T-cell (primary cell): Measurements from ENCODE around the gene AGPAT4. TPM values are rescaled to one million over a fixed set of nuclear protein-coding genes. Genes with fewer than 3 reads are reported as not detected.

Experiments
- ATAC-seq, 4 experiments: fragments of 200-7000 bp in 3 of 4; fragments of 150-1000 bp in 1 of 4; cut with Tn5 transposase; replicated peaks in 1 of 4; 1 replicate in 3 of 4; 2 replicates in 1 of 4; pipeline ENCODE4 v1.10.0; 2021; ENCODE audit warnings: moderate library complexity in 3 of 4, mild to moderate bottlenecking in 2 of 4, moderate number of reproducible peaks in 1 of 4
- CTCF ChIA-PET, 2 donors: fragments of 300-600 bp; sonication (Branson Sonifier 250); formaldehyde crosslinking; loops; one replicate each; lab custom pipeline; 2022; ENCODE audit warnings: antibody characterized with exemption in 2 of 2; lab: Charles Lee
- POLR2A ChIA-PET, 2 donors: fragments of 300-600 bp; sonication (Branson Sonifier 250); formaldehyde crosslinking; loops; one replicate each; lab custom pipeline; 2022; ENCODE audit warnings: antibody characterized with exemption in 2 of 2; lab: Charles Lee
- DNase-seq, 35 experiments: peaks; one replicate each; pipeline versions ENCODE4 v3.0.0 to v3.0.0-alpha.2; 2013 to 2023
- H3K27ac ChIP-seq: one replicate; pipeline ENCODE4 v1.5.1; 2013; ENCODE audit warnings: low read length
- H3K27me3 ChIP-seq, 2 experiments: replicated peaks in 1 of 2; 1 replicate in 1 of 2; 2 replicates in 1 of 2; pipeline versions ENCODE4 v1.6.1 to v1.7.0; 2013; ENCODE audit warnings: low read length in 1 of 2, mixed read lengths in 1 of 2; ENCODE audit not compliant: control insufficient read depth in 2 of 2, insufficient read depth in 2 of 2; ENCODE audit errors: extremely low read depth in 1 of 2
- H3K36me3 ChIP-seq, 2 donors: 1 replicate in 1 of 2; 2 replicates in 1 of 2; pipeline versions ENCODE4 v1.6.1 to v1.7.0; 2013; ENCODE audit warnings: low read length in 1 of 2; ENCODE audit not compliant: control insufficient read depth in 2 of 2, insufficient read depth in 1 of 2; ENCODE audit errors: extremely low read depth in 1 of 2
- H3K4me1 ChIP-seq, 2 experiments: 1 replicate in 1 of 2; 2 replicates in 1 of 2; pipeline versions ENCODE4 v1.6.1 to v1.7.0; 2013; ENCODE audit warnings: low read length in 2 of 2, mixed read lengths in 1 of 2; ENCODE audit not compliant: insufficient read depth in 2 of 2, control insufficient read depth in 1 of 2; ENCODE audit errors: extremely low read depth in 1 of 2
- H3K4me3 ChIP-seq, 2 donors: 1 replicate in 1 of 2; 2 replicates in 1 of 2; pipeline versions ENCODE4 v1.5.1 to v1.7.0; 2013; ENCODE audit warnings: mild to moderate bottlenecking in 2 of 2, low read length in 1 of 2, moderate library complexity in 1 of 2; ENCODE audit not compliant: control insufficient read depth in 1 of 2; ENCODE audit errors: extremely low read depth in 1 of 2
- H3K9me3 ChIP-seq: 2 replicates; pipeline ENCODE4 v1.7.0; 2013
- H3K27ac Mint-ChIP-seq, 2 donors: one replicate each; pipeline ENCODE4 v1.8.0; 2020 to 2021; ENCODE audit warnings: mild to moderate bottlenecking in 2 of 2, mixed read lengths in 2 of 2
- H3K27me3 Mint-ChIP-seq, 2 donors: one replicate each; pipeline ENCODE4 v1.8.0; 2021 to 2022; ENCODE audit warnings: mixed read lengths in 2 of 2
- H3K36me3 Mint-ChIP-seq: one replicate; pipeline ENCODE4 v1.8.0; 2021; ENCODE audit warnings: mixed read lengths
- H3K4me1 Mint-ChIP-seq, 3 donors: one replicate each; pipeline ENCODE4 v1.8.0; 2020 to 2022; ENCODE audit warnings: mixed read lengths in 3 of 3, mild to moderate bottlenecking in 1 of 3
- H3K4me3 Mint-ChIP-seq, 3 donors: one replicate each; pipeline ENCODE4 v1.8.0; 2020 to 2022; ENCODE audit warnings: mild to moderate bottlenecking in 3 of 3, mixed read lengths in 3 of 3, moderate library complexity in 3 of 3
- H3K9me3 Mint-ChIP-seq, 3 donors: one replicate each; pipeline ENCODE4 v1.8.0; 2020 to 2022; ENCODE audit warnings: mixed read lengths in 3 of 3
- WGBS: methylation state at CpG from one replicate; pipeline ENCODE4 v1.1.5; 2013; ENCODE audit warnings: missing lambda C conversion rate; ENCODE audit not compliant: insufficient coverage; 5-methylcytosine and 5-hydroxymethylcytosine counted together
- total RNA-seq, 35 experiments: library from RNA in 6 of 35; stranded (reverse) in 6 of 35; fragments of 120-200 nt in 1 of 35; gene quantifications; one replicate each; pipeline versions ENCODE4 v1.2.1 to v1.2.4 and lab custom pipeline; 2013 to 2026

The AGPAT4 gene
- total RNA-seq, 5 donors from 2014 or later (not counting 1 experiment from before 2014, with no cell fraction given) = 5.6 to 15.0 (median 6.3) TPM

DNA sequence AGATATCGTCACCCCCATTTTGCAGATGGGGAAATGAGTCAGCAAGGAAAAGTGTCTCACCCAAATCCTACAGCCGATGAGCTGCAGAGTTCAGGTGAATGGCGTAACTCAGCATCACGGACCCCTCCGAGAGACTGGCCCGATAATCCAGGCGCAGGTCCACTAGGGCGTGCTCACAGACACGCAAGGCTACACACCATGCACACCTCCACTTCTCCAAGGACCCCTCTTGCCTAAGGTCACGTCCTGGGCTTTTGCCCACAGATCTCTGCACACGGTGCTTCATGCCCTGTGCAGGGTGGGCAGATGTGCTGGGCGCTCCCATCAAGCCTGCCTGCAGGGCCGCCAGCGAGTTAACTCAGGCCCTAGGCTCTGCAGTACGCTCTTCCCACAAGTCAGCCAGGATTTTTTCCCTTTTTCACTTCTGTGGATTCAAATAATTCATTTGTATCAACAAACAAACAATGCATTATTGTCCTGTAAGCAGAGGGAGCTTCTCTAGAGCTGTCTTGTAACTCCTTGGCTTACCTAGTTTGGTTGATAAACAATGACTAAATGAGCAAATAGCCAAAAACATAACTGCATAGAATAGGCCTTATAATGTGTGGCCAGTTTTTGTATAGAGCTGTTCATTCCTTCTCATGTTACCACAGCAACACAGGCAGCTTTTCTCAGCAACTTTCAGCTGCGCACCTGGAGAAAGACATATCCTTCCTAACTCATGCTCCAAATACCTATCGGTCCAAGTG is 139.1 kb downstream of the AGPAT4 start:
- DNase-seq = no peak
- Mint-ChIP-seq H3K27ac (no peak overlapping the region), H3K27me3 (no peaks in the 10 kb centered on the region), H3K36me3 (peaks cover 26% of the 10 kb centered on the region), H3K9me3 (no peaks in the 10 kb centered on the region), H3K4me3 (no peak overlapping the region), H3K4me1 (no peaks in the 10 kb centered on the region)
- Histone ChIP-seq H3K36me3 (peaks cover 8 to 28% of the 10 kb centered on the region in 2 donors), H3K4me1 (no peaks in the 10 kb centered on the region), H3K9me3 (no peaks in the 10 kb centered on the region), H3K4me3 (no peak overlapping the region), H3K27me3 (no peaks in the 10 kb centered on the region), H3K27ac (no peak overlapping the region)
- no peak for ATAC-seq
- ChIA-PET POLR2A (no interaction called here), CTCF (no interaction called here)
- 95% methylated on average over 14 of the region's 17 CpGs for WGBS

- ATAC-seq (no peak), DNase-seq (no peak)
- ChIA-PET POLR2A (no interaction called here), CTCF (no interaction called here)
- H3K4me3 ChIP-seq = no peak overlapping the region
- no peak overlapping the region for H3K27ac ChIP-seq
- H3K9me3 ChIP-seq = no peaks in the 10 kb centered on the region
- no peaks in the 10 kb centered on the region for H3K4me1 ChIP-seq
- H3K4me3 Mint-ChIP-seq = no peak overlapping the region
- no peaks in the 10 kb centered on the region for H3K9me3 Mint-ChIP-seq
- 97% methylated on average over 7 of the region's 9 CpGs for WGBS
- H3K36me3 ChIP-seq = peaks cover 8 to 22% of the 10 kb centered on the region in 2 donors
- H3K4me1 Mint-ChIP-seq = peaks cover 0 to 4% (median 4%) of the 10 kb centered on the region in 3 donors
- no peaks in the 10 kb centered on the region for H3K27me3 Mint-ChIP-seq
- peaks cover 31% of the 10 kb centered on the region for H3K36me3 Mint-ChIP-seq
- H3K27ac Mint-ChIP-seq = peak overlapping the region; percentile 7 to 11
- H3K27me3 ChIP-seq = no peaks in the 10 kb centered on the region
Observed at GRCh38 chr6:161133963-161134362, 139.9 kb downstream of the AGPAT4 start.

- Histone ChIP-seq H3K4me3 (no peak overlapping the region), H3K9me3 (no peaks in the 10 kb centered on the region), H3K27me3 (no peaks in the 10 kb centered on the region), H3K4me1 (peaks cover 0 to 7% of the 10 kb centered on the region in 2 experiments), H3K36me3 (peaks cover 6 to 22% of the 10 kb centered on the region in 2 donors), H3K27ac (no peak overlapping the region)
- WGBS = 97% methylated on average over 11 of the region's 11 CpGs
- no peaks in the 10 kb centered on the region for H3K27me3 Mint-ChIP-seq
- peaks cover 44% of the 10 kb centered on the region for H3K36me3 Mint-ChIP-seq
- ChIA-PET POLR2A (no interaction called here), CTCF (no interaction called here)
- no peak overlapping the region for H3K4me3 Mint-ChIP-seq
- peaks cover 10 to 18% (median 18%) of the 10 kb centered on the region in 3 donors for H3K4me1 Mint-ChIP-seq
- H3K27ac Mint-ChIP-seq = no peak overlapping the region
- no peaks in the 10 kb centered on the region for H3K9me3 Mint-ChIP-seq
- ATAC-seq (no peak), DNase-seq (no peak)
Observed at GRCh38 chr6:161132384-161132783, 141.5 kb downstream of the AGPAT4 start.

DNA sequence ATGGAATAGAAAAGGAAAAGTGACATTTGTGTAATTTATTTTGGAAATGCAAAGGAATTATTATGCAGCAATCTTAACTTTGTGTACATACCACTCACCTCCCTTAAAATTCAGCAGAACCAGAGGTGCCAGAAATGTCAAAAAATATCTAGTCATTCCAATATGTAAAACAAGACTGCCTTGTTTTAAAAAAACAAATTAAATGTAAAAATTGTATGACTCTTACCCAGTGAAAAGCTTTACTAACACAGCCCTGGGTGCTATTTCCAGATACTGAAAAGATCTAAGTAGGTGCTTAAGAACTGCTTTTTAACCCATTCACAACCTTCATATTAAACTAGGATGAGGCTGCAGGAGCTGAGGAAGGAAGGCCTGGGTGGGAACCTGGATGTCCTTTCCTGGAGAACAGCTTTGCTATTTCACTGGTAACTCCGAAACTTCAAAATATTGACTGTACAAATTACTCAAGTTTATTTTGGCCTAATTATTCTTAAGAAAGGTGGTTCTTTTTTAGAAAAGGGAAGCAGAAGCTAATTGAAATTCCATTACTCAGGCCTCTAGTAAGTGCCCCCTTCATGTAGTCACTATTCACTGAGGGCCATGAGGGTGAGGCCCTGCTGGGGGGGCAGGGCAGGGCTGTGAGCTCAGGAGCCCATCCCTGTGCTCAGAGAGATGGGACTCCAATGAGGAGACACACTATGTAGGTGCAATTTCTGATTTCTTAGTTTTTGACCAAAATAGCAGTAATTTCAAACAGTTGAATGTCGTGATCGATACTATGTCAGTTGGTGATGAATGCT is 142.7 kb downstream of the AGPAT4 start:
- POLR2A ChIA-PET = no interaction called here
- Histone ChIP-seq H3K27me3 (no peaks in the 10 kb centered on the region), H3K4me3 (no peak overlapping the region), H3K27ac (no peak overlapping the region), H3K9me3 (no peaks in the 10 kb centered on the region), H3K4me1 (peaks cover 0 to 7% of the 10 kb centered on the region in 2 experiments), H3K36me3 (peaks cover 3 to 13% of the 10 kb centered on the region in 2 donors)
- H3K27me3 Mint-ChIP-seq = no peaks in the 10 kb centered on the region
- peaks cover 46% of the 10 kb centered on the region for H3K36me3 Mint-ChIP-seq
- H3K9me3 Mint-ChIP-seq = peaks cover 0 to under 1% (median 0%) of the 10 kb centered on the region in 3 donors
- 94% methylated on average over 2 of the region's 3 CpGs for WGBS
- no peak overlapping the region for H3K4me3 Mint-ChIP-seq
- ATAC-seq (no peak), DNase-seq (no peak)
- peaks cover 19 to 24% (median 21%) of the 10 kb centered on the region in 3 donors for H3K4me1 Mint-ChIP-seq
- H3K27ac Mint-ChIP-seq = no peak overlapping the region
- CTCF ChIA-PET = no interaction called here

- H3K36me3 ChIP-seq = peaks cover 3 to 11% of the 10 kb centered on the region in 2 donors
- no peak overlapping the region for H3K4me3 Mint-ChIP-seq
- no peak overlapping the region for H3K4me3 ChIP-seq
- peaks cover 0 to 7% of the 10 kb centered on the region in 2 experiments for H3K4me1 ChIP-seq
- ChIA-PET CTCF (no interaction called here), POLR2A (no interaction called here)
- peaks cover 19 to 24% (median 21%) of the 10 kb centered on the region in 3 donors for H3K4me1 Mint-ChIP-seq
- H3K9me3 ChIP-seq = no peaks in the 10 kb centered on the region
- no peaks in the 10 kb centered on the region for H3K27me3 ChIP-seq
- DNase-seq (no peak), ATAC-seq (no peak)
- no peak overlapping the region for H3K27ac ChIP-seq
- H3K36me3 Mint-ChIP-seq = peaks cover 50% of the 10 kb centered on the region
- no peaks in the 10 kb centered on the region for H3K27me3 Mint-ChIP-seq
- H3K27ac Mint-ChIP-seq = no peak overlapping the region
- H3K9me3 Mint-ChIP-seq = peaks cover 0 to 4% (median 0%) of the 10 kb centered on the region in 3 donors
- WGBS = 91% methylated on average over 4 of the region's 7 CpGs
Observed at GRCh38 chr6:161130541-161130940, 143.3 kb downstream of the AGPAT4 start.

GRCh38 chr6:161128680-161129196 is 145.1 kb downstream of the AGPAT4 start:
- H3K4me3 Mint-ChIP-seq = no peak overlapping the region
- 64% methylated on average over 9 of the region's 12 CpGs for WGBS
- Histone ChIP-seq H3K27me3 (no peaks in the 10 kb centered on the region), H3K9me3 (no peaks in the 10 kb centered on the region), H3K27ac (no peak overlapping the region), H3K36me3 (peaks cover 5 to 6% of the 10 kb centered on the region in 2 donors), H3K4me3 (no peak overlapping the region), H3K4me1 (peaks cover 0 to 7% of the 10 kb centered on the region in 2 experiments)
- ChIA-PET CTCF (no interaction called here), POLR2A (no interaction called here)
- ATAC-seq (peak in 1 of 4 experiments; percentile 65), DNase-seq (peak in 2 of 35 experiments; percentile 9 to 57)
- H3K27me3 Mint-ChIP-seq = no peaks in the 10 kb centered on the region
- H3K36me3 Mint-ChIP-seq = peaks cover 61% of the 10 kb centered on the region
- peaks cover 19 to 24% (median 21%) of the 10 kb centered on the region in 3 donors for H3K4me1 Mint-ChIP-seq
- peaks cover 4 to 19% (median 8%) of the 10 kb centered on the region in 3 donors for H3K9me3 Mint-ChIP-seq
- peak overlapping the region; percentile 48 to 64 for H3K27ac Mint-ChIP-seq
